Fibroblast of villous mesenchyme (primary cell): ENCODE data around the gene FAM131A. TPM values are rescaled to one million over a fixed set of nuclear protein-coding genes. Genes with fewer than 3 reads are reported as not detected.

ENCODE experiments used
- DNase-seq: peaks from one replicate; pipeline ENCODE4 v3.0.0-alpha.2; 2010; ENCODE audit warnings: low read depth
- H3K4me3 ChIP-seq: 2 replicates; pipeline ENCODE4 v1.5.1; 2011; ENCODE audit warnings: low read depth, mild to moderate bottlenecking, low read length
- total RNA-seq: library from RNA; depleted of rRNA; stranded (reverse); fragments of >200 nt; gene quantifications from 2 replicates; pipeline ENCODE4 v1.2.3, GENCODE V29; 2012
- TF ChIP-seq, protein P1 (sequence below): IDR thresholded peaks from 2 replicates; pipeline ENCODE4 v1.5.1; 2012; ENCODE audit warnings: low read depth, mild to moderate bottlenecking, low read length; ENCODE audit not compliant: insufficient read depth

The FAM131A gene
- total RNA-seq, 1 donor: 17.3 TPM

DNA sequence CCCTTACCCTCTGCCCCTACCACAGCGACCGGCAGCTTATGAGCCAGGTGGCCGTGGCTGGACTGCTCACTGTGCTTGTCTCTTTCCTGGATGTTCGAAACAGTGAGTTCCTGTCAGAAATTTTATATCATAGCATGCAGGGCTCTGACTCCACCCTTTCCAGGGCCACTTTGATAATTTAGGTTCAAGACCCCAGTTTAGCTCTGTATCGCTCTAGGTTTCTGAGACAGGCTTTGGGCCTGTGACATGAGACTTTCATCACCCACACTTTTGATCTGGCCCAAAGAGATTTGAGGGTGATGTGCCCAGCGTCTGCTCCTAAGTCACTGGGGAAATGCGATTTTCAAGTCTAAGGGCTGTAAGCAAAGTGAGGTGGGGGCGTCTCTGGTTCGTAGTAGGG lies 29.5 kb upstream of the FAM131A start:
- no peak overlapping the region for H3K4me3 ChIP-seq
- TF ChIP-seq, protein P1, sequence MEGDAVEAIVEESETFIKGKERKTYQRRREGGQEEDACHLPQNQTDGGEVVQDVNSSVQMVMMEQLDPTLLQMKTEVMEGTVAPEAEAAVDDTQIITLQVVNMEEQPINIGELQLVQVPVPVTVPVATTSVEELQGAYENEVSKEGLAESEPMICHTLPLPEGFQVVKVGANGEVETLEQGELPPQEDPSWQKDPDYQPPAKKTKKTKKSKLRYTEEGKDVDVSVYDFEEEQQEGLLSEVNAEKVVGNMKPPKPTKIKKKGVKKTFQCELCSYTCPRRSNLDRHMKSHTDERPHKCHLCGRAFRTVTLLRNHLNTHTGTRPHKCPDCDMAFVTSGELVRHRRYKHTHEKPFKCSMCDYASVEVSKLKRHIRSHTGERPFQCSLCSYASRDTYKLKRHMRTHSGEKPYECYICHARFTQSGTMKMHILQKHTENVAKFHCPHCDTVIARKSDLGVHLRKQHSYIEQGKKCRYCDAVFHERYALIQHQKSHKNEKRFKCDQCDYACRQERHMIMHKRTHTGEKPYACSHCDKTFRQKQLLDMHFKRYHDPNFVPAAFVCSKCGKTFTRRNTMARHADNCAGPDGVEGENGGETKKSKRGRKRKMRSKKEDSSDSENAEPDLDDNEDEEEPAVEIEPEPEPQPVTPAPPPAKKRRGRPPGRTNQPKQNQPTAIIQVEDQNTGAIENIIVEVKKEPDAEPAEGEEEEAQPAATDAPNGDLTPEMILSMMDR: no peak
- no peak for DNase-seq

DNA sequence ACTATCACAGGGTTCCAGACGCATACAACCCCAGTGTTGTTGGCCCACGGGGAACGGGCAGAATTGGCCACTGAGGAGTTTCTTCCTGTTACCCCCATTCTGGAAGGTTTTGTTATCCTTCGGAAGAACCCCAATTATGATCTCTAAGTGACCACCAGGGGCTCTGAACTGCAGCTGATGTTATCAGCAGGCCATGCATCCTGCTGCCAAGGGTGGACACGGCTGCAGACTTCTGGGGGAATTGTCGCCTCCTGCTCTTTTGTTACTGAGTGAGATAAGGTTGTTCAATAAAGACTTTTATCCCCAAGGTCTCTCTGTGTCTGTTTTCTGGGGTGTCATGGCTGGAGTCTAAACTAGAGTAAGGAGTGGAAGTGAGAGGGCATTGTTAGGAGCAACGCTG lies 28.7 kb upstream of the FAM131A start:
- TF ChIP-seq, protein P1: peak; percentile 8
- no peak for DNase-seq
- no peak overlapping the region for H3K4me3 ChIP-seq

DNA sequence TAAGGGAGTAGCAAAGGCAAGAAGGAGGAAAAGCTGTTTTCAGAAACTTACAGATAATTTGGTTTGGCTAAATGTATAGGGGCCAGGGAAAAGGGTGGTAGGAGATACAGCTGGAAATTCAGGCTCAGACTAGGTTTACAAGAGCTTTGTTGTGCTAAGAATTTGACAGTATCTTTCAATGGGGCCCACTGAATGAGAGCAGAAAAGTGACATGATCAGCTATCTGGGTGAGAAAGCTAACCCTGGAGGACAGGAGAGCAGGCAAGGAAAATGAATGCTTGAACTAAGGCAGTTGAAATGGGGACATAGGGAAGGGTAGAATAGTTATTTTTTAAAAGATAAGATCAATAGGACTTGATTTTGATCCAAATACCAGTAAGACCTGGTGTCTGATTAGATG lies 25.8 kb upstream of the FAM131A start:
- TF ChIP-seq, protein P1: no peak
- H3K4me3 ChIP-seq: no peak overlapping the region
- no peak for DNase-seq

DNA sequence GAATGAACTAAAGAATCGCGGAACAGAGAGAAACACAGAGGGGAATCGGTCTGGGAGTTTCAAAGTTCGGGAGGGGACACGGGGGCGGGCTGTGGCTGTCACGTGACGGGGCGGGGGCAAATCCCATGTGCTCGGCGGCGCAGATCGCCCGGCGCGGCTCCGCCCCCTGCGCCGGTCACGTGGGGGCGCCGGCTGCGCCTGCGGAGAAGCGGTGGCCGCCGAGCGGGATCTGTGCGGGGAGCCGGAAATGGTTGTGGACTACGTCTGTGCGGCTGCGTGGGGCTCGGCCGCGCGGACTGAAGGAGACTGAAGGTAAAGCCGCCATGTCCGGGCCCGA lies 23.1 kb upstream of the FAM131A start, which contains the start of gene EIF4G1:
Gene EIF4G1 (plus strand): TSS at position 244 of the 337 bp plus-strand sequence. CDS start 1,191 bp downstream, outside the sequence.
- H3K4me3 ChIP-seq: peak within 1 kb of the TSS; percentile 95
- DNase-seq: peak; percentile 95
- TF ChIP-seq, protein P1: no peak

DNA sequence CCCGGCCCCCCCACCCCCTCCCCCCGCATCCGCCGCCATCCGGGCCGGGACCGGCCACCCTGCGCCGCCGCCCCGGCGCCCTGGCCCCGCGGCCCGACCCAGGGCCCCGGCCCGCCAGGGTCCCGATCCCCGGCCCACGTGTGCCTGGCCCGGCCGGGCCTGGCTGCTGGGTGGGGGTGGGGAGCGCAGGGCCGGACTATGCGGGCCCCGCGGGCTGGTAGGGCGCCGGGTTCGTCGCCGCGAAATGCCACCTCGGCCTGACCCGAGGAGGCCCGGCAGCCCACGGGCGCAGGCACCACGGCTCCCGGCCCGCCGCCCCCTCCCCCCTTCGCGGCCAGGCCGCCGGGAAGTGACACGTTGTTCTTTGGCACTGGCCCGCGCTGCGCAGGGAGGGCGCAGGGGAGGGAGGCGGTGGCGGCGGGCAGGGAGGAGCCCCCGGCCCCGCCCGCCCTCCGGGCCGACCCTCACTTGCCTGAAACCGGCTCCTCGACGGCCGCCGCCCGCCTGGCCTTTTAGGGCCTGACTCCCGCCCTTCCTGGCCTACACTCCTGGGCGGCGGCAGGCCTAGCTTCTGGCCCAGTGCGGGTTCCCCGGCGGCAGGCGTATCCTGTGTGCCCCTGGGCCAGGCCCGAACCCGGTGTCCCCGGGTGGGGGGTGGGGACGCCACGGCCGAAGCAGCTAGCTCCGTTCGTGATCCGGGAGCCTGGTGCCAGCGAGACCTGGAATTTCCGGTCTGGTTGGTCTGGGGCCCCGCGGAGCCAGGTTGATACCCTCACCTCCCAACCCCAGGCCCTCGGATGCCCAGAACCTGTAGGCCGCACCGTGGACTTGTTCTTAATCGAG lies 22.5 kb upstream of the FAM131A start:
- DNase-seq: peak; percentile 83
- TF ChIP-seq, protein P1: no peak
- H3K4me3 ChIP-seq: peak overlapping the region; percentile 95

DNA sequence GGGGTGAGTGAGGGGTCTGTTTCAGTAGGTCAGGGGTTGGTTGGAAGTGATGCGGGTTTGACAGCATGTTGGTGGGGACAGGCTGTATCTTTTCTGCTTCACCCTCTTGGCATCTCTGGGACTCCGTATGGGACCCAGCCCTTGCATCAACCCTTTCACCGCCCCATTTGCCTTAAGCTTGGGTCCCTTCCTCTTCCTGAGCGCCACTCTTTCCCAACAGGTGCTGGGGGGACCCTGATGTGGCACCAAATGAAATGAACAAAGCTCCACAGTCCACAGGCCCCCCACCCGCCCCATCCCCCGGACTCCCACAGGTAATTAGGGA lies 21.9 kb upstream of the FAM131A start:
- DNase-seq: no peak
- H3K4me3 ChIP-seq: peak overlapping the region; percentile 95
- TF ChIP-seq, protein P1: no peak
